Mesenchymal stem cell (in vitro differentiated cells and primary cell): ENCODE data around the gene FNBP1.
"Not testable (repeated sequence)": the region's sequence is repeated elsewhere in the genome, so short reads cannot be mapped to it uniquely, and the experiment has no call there.

Source experiments
- DNase-seq: peaks from one replicate; pipeline ENCODE4 v3.0.0-alpha.2; 2013
- H2AFZ ChIP-seq: one replicate; pipeline ENCODE4 v1.6.1; 2013; ENCODE audit warnings: low read depth, mild to moderate bottlenecking, control low read depth, inconsistent platforms, low read length, moderate library complexity
- H2AK5ac ChIP-seq: 2 replicates; pipeline ENCODE4 v1.6.1; 2013; ENCODE audit warnings: low read length, moderate library complexity, mild to moderate bottlenecking, inconsistent platforms; ENCODE audit not compliant: severe bottlenecking
- H2BK120ac ChIP-seq: one replicate; pipeline ENCODE4 v1.6.1; 2013; ENCODE audit warnings: low read depth, mild to moderate bottlenecking, inconsistent platforms, low read length, moderate library complexity
- H2BK12ac ChIP-seq, 2 experiments: one replicate each; pipeline ENCODE4 v1.6.1; 2013; ENCODE audit warnings: inconsistent platforms in 2 of 2, low read length in 2 of 2, mild to moderate bottlenecking in 2 of 2, moderate library complexity in 2 of 2, control low read depth in 1 of 2
- H2BK15ac ChIP-seq: one replicate; pipeline ENCODE4 v1.6.1; 2013; ENCODE audit warnings: mild to moderate bottlenecking, low read depth, inconsistent platforms; ENCODE audit not compliant: poor library complexity, severe bottlenecking
- H2BK5ac ChIP-seq: 2 replicates; pipeline ENCODE4 v1.6.1; 2013; ENCODE audit warnings: low read depth, mild to moderate bottlenecking, low read length, control low read depth, inconsistent platforms; ENCODE audit not compliant: poor library complexity, severe bottlenecking
- H3K14ac ChIP-seq, 2 experiments: one replicate each; pipeline ENCODE4 v1.6.1; 2013; ENCODE audit warnings: inconsistent platforms in 2 of 2, low read length in 2 of 2, control low read depth in 1 of 2, mild to moderate bottlenecking in 1 of 2, moderate library complexity in 1 of 2
- H3K18ac ChIP-seq, 2 experiments: one replicate each; pipeline ENCODE4 v1.6.1; 2013; ENCODE audit warnings: inconsistent platforms in 2 of 2, low read length in 2 of 2, control low read depth in 1 of 2, low read depth in 1 of 2, mild to moderate bottlenecking in 1 of 2
- H3K23ac ChIP-seq, 2 experiments: one replicate each; pipeline ENCODE4 v1.6.1; 2013; ENCODE audit warnings: inconsistent platforms in 2 of 2, low read length in 2 of 2, mild to moderate bottlenecking in 2 of 2, moderate library complexity in 2 of 2, control low read depth in 1 of 2
- H3K27ac ChIP-seq: 2 replicates; pipeline ENCODE4 v1.5.1; 2013; ENCODE audit warnings: mild to moderate bottlenecking, moderate library complexity, low read length, control low read depth, inconsistent platforms; ENCODE audit not compliant: poor library complexity, severe bottlenecking
- H3K27me3 ChIP-seq, 2 experiments: 2 replicates each; pipeline versions ENCODE4 v1.6.1 to v1.7.0; 2013; ENCODE audit warnings: low read length in 2 of 2, mild to moderate bottlenecking in 2 of 2, moderate library complexity in 2 of 2, control low read depth in 1 of 2, inconsistent platforms in 1 of 2; ENCODE audit not compliant: control insufficient read depth in 1 of 2, insufficient read depth in 1 of 2
- H3K36me3 ChIP-seq, 2 experiments: 2 replicates each; pipeline versions ENCODE4 v1.6.1 to v1.7.0; 2013; ENCODE audit warnings: low read length in 2 of 2, control low read depth in 1 of 2, inconsistent platforms in 1 of 2, low read depth in 1 of 2, mild to moderate bottlenecking in 1 of 2; ENCODE audit not compliant: insufficient read depth in 2 of 2, control insufficient read depth in 1 of 2
- H3K4ac ChIP-seq, 2 experiments: one replicate each; pipeline ENCODE4 v1.6.1; 2013; ENCODE audit warnings: inconsistent platforms in 2 of 2, low read length in 2 of 2, mild to moderate bottlenecking in 2 of 2, moderate library complexity in 2 of 2, control low read depth in 1 of 2, low read depth in 1 of 2
- H3K4me1 ChIP-seq: 2 replicates; pipeline ENCODE4 v1.6.1; 2013; ENCODE audit warnings: low read depth, low read length, control low read depth; ENCODE audit not compliant: control insufficient read depth, insufficient read depth
- H3K4me2 ChIP-seq: 2 replicates; pipeline ENCODE4 v1.6.1; 2013; ENCODE audit warnings: low read length, mild to moderate bottlenecking, inconsistent platforms; ENCODE audit not compliant: poor library complexity, severe bottlenecking
- H3K4me3 ChIP-seq, 2 experiments: 2 replicates each; pipeline versions ENCODE4 v1.5.1 to v1.7.0; 2013; ENCODE audit warnings: low read length in 2 of 2, mild to moderate bottlenecking in 2 of 2, control low read depth in 1 of 2, low read depth in 1 of 2; ENCODE audit not compliant: insufficient read depth in 1 of 2
- H3K79me1 ChIP-seq: replicated peaks from 2 replicates; pipeline ENCODE4 v1.6.1; 2013; ENCODE audit warnings: mild to moderate bottlenecking, control low read depth, low read length, inconsistent platforms; ENCODE audit not compliant: poor library complexity, severe bottlenecking
- H3K9ac ChIP-seq: 2 replicates; pipeline ENCODE4 v1.7.0; 2013; ENCODE audit warnings: mild to moderate bottlenecking, low read length, moderate library complexity
- H3K9me3 ChIP-seq: 2 replicates; pipeline ENCODE4 v1.7.0; 2013; ENCODE audit warnings: mild to moderate bottlenecking, low read length; ENCODE audit not compliant: control insufficient read depth
- H4K8ac ChIP-seq: one replicate; pipeline ENCODE4 v1.6.1; 2013; ENCODE audit warnings: inconsistent platforms, mild to moderate bottlenecking, low read length, moderate library complexity
- H4K91ac ChIP-seq: one replicate; pipeline ENCODE4 v1.6.1; 2013; ENCODE audit warnings: mild to moderate bottlenecking, low read length, inconsistent platforms
- WGBS: methylation state at CpG from one replicate; pipeline ENCODE4 v1.1.7; 2013; ENCODE audit warnings: mixed read lengths; 5-methylcytosine and 5-hydroxymethylcytosine counted together

FNBP1 gene

GRCh38 chr9:129999141-129999510 is 43.9 kb downstream of the FNBP1 start:
- Histone ChIP-seq H3K9ac (peak overlapping the region; percentile 39), H2BK5ac (no peak overlapping the region), H3K79me1 (peaks cover 11% of the 10 kb centered on the region), H2AFZ (no peak overlapping the region), H3K27ac (no peak overlapping the region), H2AK5ac (no peak overlapping the region), H2BK120ac (no peak overlapping the region), H4K91ac (no peak overlapping the region), H3K23ac (no peak overlapping the region), H4K8ac (no peak overlapping the region), H3K36me3 (peaks cover 0 to 1% of the 10 kb centered on the region in 2 experiments), H3K9me3 (no peaks in the 10 kb centered on the region), H3K4me1 (no peaks in the 10 kb centered on the region), H3K14ac (no peak overlapping the region), H3K18ac (no peak overlapping the region), H2BK12ac (no peak overlapping the region), H2BK15ac (no peak overlapping the region), H3K27me3 (no peaks in the 10 kb centered on the region), H3K4ac (no peak overlapping the region), H3K4me2 (no peak overlapping the region), H3K4me3 (no peak overlapping the region)
- DNase-seq, result no peak
- WGBS, result 78% methylated on average over 5 of the region's 5 CpGs

DNA sequence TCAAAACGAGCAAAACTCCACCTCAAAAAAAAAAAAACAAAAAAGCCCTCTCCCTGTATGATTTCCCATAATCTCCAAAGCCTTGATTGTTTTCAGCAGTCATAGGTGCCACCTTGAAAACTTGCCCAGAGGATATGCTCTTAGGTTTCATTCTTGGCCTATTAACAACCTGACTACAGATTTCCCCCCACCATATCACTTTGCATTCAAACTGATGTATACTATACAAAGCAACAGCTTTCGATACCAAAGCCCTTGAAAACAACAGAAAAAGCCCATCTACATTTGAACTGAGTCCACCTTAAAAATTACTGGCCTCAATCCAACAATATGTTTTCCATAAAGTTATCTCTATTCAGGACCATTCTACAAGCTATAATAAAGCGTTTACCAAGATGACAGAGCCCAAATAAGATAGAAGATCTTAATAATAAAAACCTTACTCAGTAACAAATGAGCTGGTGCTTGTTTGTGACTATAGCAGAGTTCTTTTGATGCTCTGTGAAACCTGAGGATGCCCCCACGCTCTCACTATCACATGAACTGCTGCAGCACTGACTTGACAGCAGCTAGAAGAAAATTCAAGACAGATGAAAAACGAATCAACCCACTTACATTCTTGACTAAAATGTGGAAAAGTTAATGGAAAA is 44.4 kb downstream of the FNBP1 start:
- H3K23ac ChIP-seq, result no peak overlapping the region
- peaks cover 11% of the 10 kb centered on the region for H3K79me1 ChIP-seq
- H3K4ac ChIP-seq, result no peak overlapping the region
- peak overlapping the region; percentile 39 for H3K9ac ChIP-seq
- no peak overlapping the region for H2BK15ac ChIP-seq
- no peak overlapping the region for H3K27ac ChIP-seq
- H2AK5ac ChIP-seq, result no peak overlapping the region
- no peak overlapping the region for H3K18ac ChIP-seq
- no peak overlapping the region for H2AFZ ChIP-seq
- H2BK120ac ChIP-seq, result no peak overlapping the region
- no peak overlapping the region for H2BK12ac ChIP-seq
- H2BK5ac ChIP-seq, result peak overlapping the region; percentile 1
- H4K91ac ChIP-seq, result no peak overlapping the region
- H3K14ac ChIP-seq, result no peak overlapping the region
- no peaks in the 10 kb centered on the region for H3K9me3 ChIP-seq
- no peak overlapping the region for H3K4me3 ChIP-seq
- H3K36me3 ChIP-seq, result peaks cover 0 to 5% of the 10 kb centered on the region in 2 experiments
- DNase-seq, result no peak
- no peaks in the 10 kb centered on the region for H3K4me1 ChIP-seq
- H3K4me2 ChIP-seq, result no peak overlapping the region
- no peaks in the 10 kb centered on the region for H3K27me3 ChIP-seq
- no peak overlapping the region for H4K8ac ChIP-seq
- 99% methylated on average over 3 of the region's 5 CpGs for WGBS

GRCh38 chr9:129997706-129998105 is 45.3 kb downstream of the FNBP1 start:
- not testable (repeated sequence) for H3K14ac ChIP-seq, H3K18ac ChIP-seq, H4K8ac ChIP-seq, H2BK5ac ChIP-seq, DNase-seq, H2BK15ac ChIP-seq, H2BK120ac ChIP-seq, H3K27me3 ChIP-seq, H4K91ac ChIP-seq, H2BK12ac ChIP-seq, H2AK5ac ChIP-seq, H3K4me2 ChIP-seq, H3K4me3 ChIP-seq, H3K9ac ChIP-seq, H3K36me3 ChIP-seq, H3K4me1 ChIP-seq, H3K23ac ChIP-seq, H3K4ac ChIP-seq, H3K27ac ChIP-seq, H2AFZ ChIP-seq, H3K9me3 ChIP-seq
- WGBS, result 98% methylated on average over 3 of the region's 3 CpGs
- H3K79me1 ChIP-seq, result peaks cover 11% of the 10 kb centered on the region

- no peak overlapping the region for H2AFZ ChIP-seq
- H3K9me3 ChIP-seq, result no peaks in the 10 kb centered on the region
- 88% methylated on average over 4 of the region's 7 CpGs for WGBS
- no peak overlapping the region for H2BK12ac ChIP-seq
- peak overlapping the region; percentile 23 for H4K8ac ChIP-seq
- H3K27me3 ChIP-seq, result no peaks in the 10 kb centered on the region
- H3K4me3 ChIP-seq, result peak overlapping the region in 1 of 2 experiments; percentile 4
- H3K4me2 ChIP-seq, result no peak overlapping the region
- peaks cover 2% of the 10 kb centered on the region for H3K4me1 ChIP-seq
- H3K4ac ChIP-seq, result no peak overlapping the region
- no peak overlapping the region for H4K91ac ChIP-seq
- peak overlapping the region; percentile 61 for H2BK120ac ChIP-seq
- peak overlapping the region; percentile 34 to 66 for H3K18ac ChIP-seq
- H2AK5ac ChIP-seq, result no peak overlapping the region
- H3K9ac ChIP-seq, result peak overlapping the region; percentile 72
- peaks cover 7% of the 10 kb centered on the region for H3K79me1 ChIP-seq
- no peak overlapping the region for H3K23ac ChIP-seq
- H3K27ac ChIP-seq, result no peak overlapping the region
- peaks cover 0 to 5% of the 10 kb centered on the region in 2 experiments for H3K36me3 ChIP-seq
- no peak overlapping the region for H2BK5ac ChIP-seq
- no peak overlapping the region for H2BK15ac ChIP-seq
- peak; percentile 41 for DNase-seq
- H3K14ac ChIP-seq, result no peak overlapping the region
These were observed 46.7 kb downstream of the FNBP1 start for GRCh38 chr9:129996161-129996830.
